GM18499 (cell line): Measurements from ENCODE around the gene MRPS9.

ENCODE experiments used
- ATAC-seq: cut with Tn5 transposase; IDR thresholded peaks from one replicate; pipeline ENCODE4 v1.9.1; 2021; ENCODE audit warnings: moderate number of reproducible peaks; ENCODE audit not compliant: insufficient read depth, unreplicated experiment

MRPS9 gene

GRCh38 chr2:105037572-105038382 lies at the start of gene MRPS9:
MRPS9 (plus strand) TSS chr2:105038069; CDS start chr2:105038093, 24 bp downstream.
- peak; percentile 92 for ATAC-seq

DNA sequence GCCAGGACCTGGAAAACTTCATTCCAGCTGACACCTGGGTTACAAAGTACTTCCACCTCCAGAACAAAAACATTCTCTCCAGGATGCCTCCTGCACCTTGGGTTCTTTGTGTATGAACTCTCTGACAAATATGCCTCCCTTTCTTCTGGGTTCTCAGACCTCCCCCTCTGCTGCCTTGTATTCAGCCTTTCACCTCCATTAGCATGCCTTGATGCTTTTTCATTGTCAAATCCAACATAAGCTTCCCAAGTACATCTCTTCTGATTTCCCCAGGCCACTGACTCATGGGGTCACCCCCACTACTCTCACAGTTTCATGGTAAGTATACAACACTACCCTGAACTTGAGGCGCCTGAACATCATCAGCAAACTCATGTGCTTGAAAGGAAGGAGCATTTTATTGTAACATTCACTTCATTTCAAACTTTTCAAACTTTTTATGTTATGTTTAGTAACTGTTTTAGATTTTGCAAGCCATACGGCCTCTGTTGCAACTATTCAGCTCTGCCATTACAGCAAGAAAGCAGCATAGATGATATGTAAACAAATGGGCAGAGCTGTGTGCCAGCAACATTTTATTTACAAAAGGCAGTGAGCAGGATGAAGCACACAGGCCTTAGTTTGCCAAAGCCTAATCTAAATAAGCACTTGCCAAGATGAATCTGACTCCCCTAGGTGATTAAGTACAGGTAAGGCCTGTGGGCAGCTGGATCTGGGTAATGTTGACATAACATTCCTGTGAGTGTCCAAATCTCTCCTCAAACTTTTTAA lies 32.5 kb upstream of the MRPS9 start:
- ATAC-seq = no peak

DNA sequence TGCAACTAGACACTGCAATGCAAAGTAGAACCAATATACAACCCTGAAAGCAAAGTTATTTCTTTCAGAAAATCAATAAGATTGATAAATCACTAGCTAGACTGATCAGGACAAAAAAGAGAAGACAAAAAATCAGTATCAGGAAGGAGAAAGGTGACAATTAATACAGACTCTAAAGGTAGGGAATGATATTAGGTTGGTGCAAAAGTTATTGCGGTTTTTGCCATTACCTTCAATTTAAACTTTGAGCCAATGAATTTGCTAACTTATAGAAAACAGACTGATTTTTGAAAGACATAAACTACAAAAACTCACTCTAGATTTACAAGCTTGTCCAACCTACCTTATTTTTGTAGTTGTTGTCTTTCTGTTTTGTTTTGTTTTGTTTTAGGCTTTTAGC lies 30.5 kb upstream of the MRPS9 start:
- no peak for ATAC-seq

- no peak for ATAC-seq
These were observed 5.4 kb upstream of the MRPS9 start for GRCh38 chr2:105032476-105032875.

GRCh38 chr2:105034170-105034569 lies 3.7 kb upstream of the MRPS9 start:
- no peak for ATAC-seq

DNA sequence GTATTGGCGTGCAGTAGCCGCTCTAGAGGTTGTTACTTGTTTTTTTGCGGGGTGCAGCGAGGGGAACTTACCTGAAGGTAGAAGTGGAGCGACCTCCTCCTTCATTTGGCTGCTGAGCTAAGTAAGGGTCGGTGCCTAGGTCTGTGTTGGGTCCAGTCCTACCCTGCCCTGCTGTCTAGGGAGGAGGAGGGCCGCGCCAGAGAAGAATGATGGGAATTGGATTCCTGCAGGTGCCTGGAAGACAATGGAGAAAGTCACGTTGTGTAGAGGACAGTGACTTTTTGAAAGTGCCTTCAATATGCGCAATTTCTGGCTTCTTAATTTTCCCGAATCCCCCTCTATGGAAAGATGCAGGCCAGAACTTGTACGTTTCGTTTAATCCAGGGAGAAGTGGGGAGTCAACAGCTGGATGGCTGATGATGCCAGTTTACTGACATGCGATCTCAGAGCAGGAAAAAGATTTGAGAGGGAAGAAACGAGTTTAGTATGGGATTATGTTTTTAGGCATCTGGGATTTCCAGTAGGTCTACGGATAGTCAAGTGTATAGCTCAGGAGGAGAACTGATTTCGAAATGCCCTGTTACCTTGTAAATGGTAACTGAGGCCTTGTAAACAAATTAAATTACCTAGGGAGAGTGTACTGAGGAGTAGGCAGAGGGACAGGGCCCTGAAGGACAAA lies 653 bp downstream of the MRPS9 start:
- no peak for ATAC-seq

- ATAC-seq = no peak
These were observed 1.7 kb downstream of the MRPS9 start for GRCh38 chr2:105039559-105039958.

- ATAC-seq = no peak
These were observed 4.3 kb downstream of the MRPS9 start for GRCh38 chr2:105042189-105042588.

GRCh38 chr2:105052773-105053172 lies 14.9 kb downstream of the MRPS9 start:
- ATAC-seq = no peak

GRCh38 chr2:105055613-105056012 lies 17.7 kb downstream of the MRPS9 start:
- ATAC-seq = no peak

GRCh38 chr2:105056245-105056644 lies 18.4 kb downstream of the MRPS9 start:
- no peak for ATAC-seq

- ATAC-seq = no peak
These were observed 19.1 kb downstream of the MRPS9 start for GRCh38 chr2:105057005-105057404.

DNA sequence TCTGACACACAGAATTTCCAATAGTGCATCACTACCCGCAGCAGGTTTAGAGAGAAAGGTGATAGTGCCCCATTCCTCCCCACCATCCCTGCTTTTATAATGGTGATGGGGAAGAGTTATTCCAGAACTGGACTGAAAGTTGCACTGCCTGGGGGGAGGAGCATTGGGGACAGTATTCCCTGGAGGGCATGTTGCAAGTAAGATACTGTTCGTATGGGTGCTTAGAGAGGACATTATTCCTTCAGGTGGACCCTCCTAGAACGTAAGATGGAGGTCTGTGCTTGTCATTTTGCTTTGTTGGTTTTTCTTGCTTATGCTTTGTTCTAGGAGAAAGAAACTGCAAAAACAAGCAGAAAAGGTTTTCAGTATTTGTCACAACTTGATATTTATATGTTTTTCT lies 23.7 kb downstream of the MRPS9 start:
- no peak for ATAC-seq

GRCh38 chr2:105062158-105062557 lies 24.3 kb downstream of the MRPS9 start:
- ATAC-seq = no peak

DNA sequence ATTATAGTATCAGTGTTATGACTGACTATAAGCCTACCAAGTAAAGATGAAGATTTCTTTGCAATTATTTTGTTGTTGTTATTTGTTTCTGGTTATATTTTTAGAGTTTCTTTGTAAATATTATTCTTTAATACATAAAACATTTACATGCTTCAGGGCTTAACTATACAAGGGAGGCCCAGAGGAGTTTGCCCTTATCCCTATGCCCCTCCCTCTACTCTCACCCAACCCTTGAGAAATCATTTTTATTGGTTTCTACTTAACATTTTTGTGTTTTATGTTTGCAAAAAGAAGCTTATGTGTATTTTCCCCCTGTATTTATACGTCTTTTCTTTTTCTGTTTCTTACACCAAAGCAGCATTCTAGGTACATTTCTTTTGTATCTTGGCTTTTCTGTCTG lies 30.5 kb downstream of the MRPS9 start:
- ATAC-seq = no peak

GRCh38 chr2:105068875-105069274 lies 31.0 kb downstream of the MRPS9 start:
- no peak for ATAC-seq

DNA sequence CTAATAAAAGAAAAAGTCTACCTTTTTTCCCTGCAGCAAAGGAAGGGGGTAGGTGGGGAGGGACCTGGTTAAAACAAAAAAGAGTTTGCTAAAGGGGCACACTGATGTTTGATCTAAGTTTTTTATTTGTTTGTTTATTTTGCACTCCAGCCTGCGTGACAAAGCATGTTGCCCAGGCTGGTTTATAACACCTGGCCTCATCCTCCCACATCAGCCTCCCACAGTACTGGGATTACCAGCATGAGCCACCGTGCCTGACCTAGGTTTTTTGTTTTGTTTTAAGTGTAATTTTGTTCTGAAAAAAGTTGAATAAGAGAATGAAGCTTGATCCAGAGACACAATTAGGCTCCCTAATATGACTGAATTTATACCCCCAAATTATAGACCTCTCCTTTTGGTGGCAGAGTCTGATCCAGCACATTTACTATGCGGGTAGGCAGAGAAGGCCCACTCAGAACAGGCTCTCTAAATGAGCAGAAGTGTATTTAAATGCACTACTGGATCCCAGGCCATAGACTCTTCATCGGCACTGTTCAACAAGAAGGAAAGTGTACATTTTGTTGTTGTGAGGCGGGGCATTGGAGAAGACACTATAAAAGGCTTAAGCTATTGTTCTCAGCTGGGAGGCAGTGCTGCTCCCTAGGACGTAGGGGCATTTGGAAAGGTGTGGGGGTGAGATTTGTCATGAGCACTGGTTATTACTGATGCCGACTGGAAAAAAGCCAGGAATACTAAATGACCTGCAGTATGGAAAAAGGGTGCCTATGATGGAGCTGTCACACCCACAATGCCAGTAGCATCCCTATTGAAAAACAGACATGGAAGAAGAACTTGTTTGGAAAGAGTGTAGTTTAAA lies 32.4 kb downstream of the MRPS9 start:
- no peak for ATAC-seq

- no peak for ATAC-seq
These were observed 33.5 kb downstream of the MRPS9 start for GRCh38 chr2:105071379-105071778.

- peak; percentile 94 for ATAC-seq
These were observed 34.2 kb downstream of the MRPS9 start for GRCh38 chr2:105072039-105072438.

- no peak for ATAC-seq
These were observed 35.7 kb downstream of the MRPS9 start for GRCh38 chr2:105073591-105073990.
